Parathyroid adenoma (tissue), 2 donors: Measurements from ENCODE around the gene SCGB1A1.

Experiments
- H2AFZ ChIP-seq: fragments of 300-600 bp; sonication (generic); one replicate; pipeline ENCODE4 v1.7.0; 2017; ENCODE audit warnings: antibody characterized with exemption, mild to moderate bottlenecking
- H3K27ac ChIP-seq: fragments of 300-600 bp; sonication (generic); one replicate; pipeline ENCODE4 v1.7.0; 2017
- H3K27me3 ChIP-seq: fragments of 300-600 bp; sonication (generic); one replicate; pipeline ENCODE4 v1.7.0; 2017; ENCODE audit warnings: low read length; ENCODE audit not compliant: control insufficient read depth, insufficient read depth
- H3K36me3 ChIP-seq: fragments of 300-600 bp; sonication (generic); one replicate; pipeline ENCODE4 v1.7.0; 2017; ENCODE audit warnings: low read length; ENCODE audit not compliant: control insufficient read depth, insufficient read depth
- H3K4me1 ChIP-seq: fragments of 300-600 bp; sonication (generic); one replicate; pipeline ENCODE4 v1.7.0; 2017; ENCODE audit warnings: control low read depth
- H3K4me2 ChIP-seq: fragments of 300-600 bp; sonication (generic); one replicate; pipeline ENCODE4 v1.7.0; 2017; ENCODE audit warnings: low read length
- H3K4me3 ChIP-seq: fragments of 300-600 bp; sonication (generic); one replicate; pipeline ENCODE4 v1.7.0; 2017; ENCODE audit warnings: low read depth, low read length
- H3K79me2 ChIP-seq: fragments of 300-600 bp; sonication (generic); one replicate; pipeline ENCODE4 v1.7.0; 2017; ENCODE audit warnings: control low read depth
- H3K9ac ChIP-seq: fragments of 300-600 bp; sonication (generic); one replicate; pipeline ENCODE4 v1.7.0; 2017; ENCODE audit warnings: mild to moderate bottlenecking
- H3K9me3 ChIP-seq: fragments of 300-600 bp; sonication (generic); one replicate; pipeline ENCODE4 v1.7.0; 2017; ENCODE audit warnings: low read length; ENCODE audit not compliant: control insufficient read depth
- CTCF ChIP-seq: fragments of 300-600 bp; sonication (generic); IDR thresholded peaks from one replicate; pipeline ENCODE4 v1.7.0; 2017; ENCODE audit warnings: antibody characterized with exemption, mild to moderate bottlenecking
- donor health status: primary hyperparathyroidism.

Gene SCGB1A1

GRCh38 chr11:62423012-62423411 is 4.2 kb downstream of the SCGB1A1 start:
- no peaks in the 10 kb centered on the region for H3K79me2 ChIP-seq
- no peaks in the 10 kb centered on the region for H3K27me3 ChIP-seq
- no peak overlapping the region for H3K4me2 ChIP-seq
- no peak overlapping the region for H3K27ac ChIP-seq
- H3K4me1 ChIP-seq = no peaks in the 10 kb centered on the region
- H3K9me3 ChIP-seq = no peaks in the 10 kb centered on the region
- no peak overlapping the region for H3K9ac ChIP-seq
- H2AFZ ChIP-seq = no peak overlapping the region
- no peak overlapping the region for H3K4me3 ChIP-seq
- no peak for TF ChIP-seq CTCF
- H3K36me3 ChIP-seq = no peaks in the 10 kb centered on the region

GRCh38 chr11:62427630-62428233 is 8.9 kb downstream of the SCGB1A1 start:
- H3K4me1 ChIP-seq = no peaks in the 10 kb centered on the region

GRCh38 chr11:62428871-62429560 is 10.2 kb downstream of the SCGB1A1 start:
- H3K9ac ChIP-seq = no peak overlapping the region
- H3K4me1 ChIP-seq = no peaks in the 10 kb centered on the region
- no peak for TF ChIP-seq CTCF
- no peaks in the 10 kb centered on the region for H3K9me3 ChIP-seq
- no peak overlapping the region for H3K27ac ChIP-seq
- H3K27me3 ChIP-seq = no peaks in the 10 kb centered on the region
- H3K4me2 ChIP-seq = no peak overlapping the region
- H2AFZ ChIP-seq = no peak overlapping the region
- no peak overlapping the region for H3K4me3 ChIP-seq
- no peaks in the 10 kb centered on the region for H3K36me3 ChIP-seq
- no peaks in the 10 kb centered on the region for H3K79me2 ChIP-seq

More at GRCh38 chr11:62427630-62428233, 8.9 kb downstream of the SCGB1A1 start:
- Histone ChIP-seq H3K36me3 (no peaks in the 10 kb centered on the region), H3K9me3 (no peaks in the 10 kb centered on the region), H3K27ac (no peak overlapping the region), H3K4me2 (no peak overlapping the region), H3K4me3 (no peak overlapping the region), H3K27me3 (no peaks in the 10 kb centered on the region), H2AFZ (no peak overlapping the region), H3K79me2 (no peaks in the 10 kb centered on the region), H3K9ac (no peak overlapping the region)
- no peak for TF ChIP-seq CTCF

GRCh38 chr11:62430425-62430824 is 11.6 kb downstream of the SCGB1A1 start:
- no peak overlapping the region for H3K9ac ChIP-seq
- H3K79me2 ChIP-seq = no peaks in the 10 kb centered on the region
- no peak overlapping the region for H3K4me3 ChIP-seq
- H3K9me3 ChIP-seq = no peaks in the 10 kb centered on the region
- no peak for TF ChIP-seq CTCF
- H2AFZ ChIP-seq = no peak overlapping the region
- no peak overlapping the region for H3K27ac ChIP-seq
- no peak overlapping the region for H3K4me2 ChIP-seq
- no peaks in the 10 kb centered on the region for H3K27me3 ChIP-seq
- H3K4me1 ChIP-seq = no peaks in the 10 kb centered on the region
- H3K36me3 ChIP-seq = no peaks in the 10 kb centered on the region
